CMK (cell line): ENCODE data around the gene RDH13.
"Not testable (repeated sequence)": the region's sequence is repeated elsewhere in the genome, so short reads cannot be mapped to it uniquely, and the experiment has no call there.

Experiments
- DNase-seq: peaks from one replicate; pipeline ENCODE4 v3.0.0-alpha.2; 2010; ENCODE audit warnings: low read depth

Gene RDH13

DNA sequence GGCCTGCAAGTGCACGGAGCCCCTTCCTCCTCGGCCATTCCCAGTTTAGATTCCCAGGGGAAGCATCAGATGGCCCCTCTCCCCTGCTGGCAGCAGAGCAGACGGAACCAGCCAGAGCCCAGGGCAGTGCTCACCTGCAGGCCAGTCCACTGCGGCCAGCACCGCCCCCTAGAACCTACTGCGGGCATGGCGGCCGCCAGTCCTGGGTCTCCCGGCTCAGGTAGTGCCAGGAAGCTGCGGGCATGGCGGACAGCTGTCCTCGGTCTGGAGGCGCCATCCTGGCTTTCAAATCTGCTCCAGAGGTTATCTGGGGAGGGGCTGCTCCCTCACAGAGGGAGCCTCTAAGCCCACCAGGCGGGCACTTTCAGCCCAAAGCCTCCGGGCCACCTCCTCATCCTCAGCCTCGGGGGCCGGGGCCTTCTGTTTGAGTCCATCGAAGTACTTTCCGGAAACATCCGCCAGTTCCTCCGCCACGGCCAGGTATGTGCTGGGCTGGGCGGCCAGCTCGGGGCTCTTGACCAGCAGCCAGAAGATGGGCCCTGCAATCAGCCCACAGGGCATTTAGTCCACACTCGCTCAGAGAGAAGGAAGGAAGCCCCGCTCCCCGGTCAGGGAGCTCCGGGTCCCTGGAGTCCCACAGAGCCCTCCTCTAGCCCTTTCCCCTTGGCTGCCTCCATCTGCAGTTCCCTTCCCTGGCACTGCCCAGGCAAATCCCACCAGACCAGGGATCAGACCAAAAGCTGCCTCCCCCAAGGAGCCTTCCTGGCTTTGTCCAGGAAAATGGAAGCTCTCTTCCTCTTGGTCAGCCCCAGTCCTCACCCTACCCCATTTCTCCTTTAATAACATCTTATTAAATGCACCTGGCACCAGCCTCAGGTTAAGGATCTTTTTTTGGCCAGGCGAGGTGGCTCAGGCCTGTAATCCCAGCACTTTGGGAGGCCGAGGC lies 17.9 kb downstream of the RDH13 start:
- no peak for DNase-seq

DNA sequence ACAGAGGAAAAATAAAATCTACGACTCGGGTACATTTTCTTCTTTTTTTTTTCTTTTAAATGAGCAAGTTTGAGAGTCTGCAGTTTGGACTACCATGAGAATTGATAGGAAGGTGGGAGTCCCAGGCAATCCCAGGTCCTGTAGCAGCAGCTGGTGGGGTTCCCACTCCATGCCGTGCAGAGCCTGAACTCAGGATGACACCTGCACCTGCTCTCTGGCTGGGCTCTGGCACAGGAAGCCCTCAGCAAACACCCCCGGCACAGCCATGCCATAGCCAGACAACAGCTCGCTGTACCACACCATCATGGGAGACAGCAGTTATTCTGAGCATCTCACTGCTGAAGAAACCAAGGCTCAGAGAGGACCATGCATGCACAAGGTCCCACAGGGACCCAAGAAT lies 18.7 kb downstream of the RDH13 start:
- DNase-seq: no peak

DNA sequence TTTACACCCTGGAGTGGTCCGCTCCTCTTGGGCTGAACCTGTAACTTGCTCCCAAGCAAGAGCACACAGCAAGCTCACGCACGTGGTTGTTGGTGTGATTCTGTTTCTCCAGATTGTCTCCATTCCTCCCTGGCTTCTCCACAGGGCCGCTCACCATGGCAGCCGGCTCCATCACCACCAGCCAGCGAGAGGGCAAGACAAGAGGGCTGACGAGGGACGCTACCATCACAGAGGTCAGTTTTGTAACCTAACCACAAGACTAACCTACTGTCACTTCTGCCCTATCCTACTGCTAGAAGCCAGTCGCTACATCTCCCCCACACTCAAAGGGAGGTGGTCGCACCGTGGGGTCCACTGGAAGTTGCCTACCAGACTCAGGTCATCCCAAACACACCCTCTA lies 20.3 kb downstream of the RDH13 start:
- no peak for DNase-seq

DNA sequence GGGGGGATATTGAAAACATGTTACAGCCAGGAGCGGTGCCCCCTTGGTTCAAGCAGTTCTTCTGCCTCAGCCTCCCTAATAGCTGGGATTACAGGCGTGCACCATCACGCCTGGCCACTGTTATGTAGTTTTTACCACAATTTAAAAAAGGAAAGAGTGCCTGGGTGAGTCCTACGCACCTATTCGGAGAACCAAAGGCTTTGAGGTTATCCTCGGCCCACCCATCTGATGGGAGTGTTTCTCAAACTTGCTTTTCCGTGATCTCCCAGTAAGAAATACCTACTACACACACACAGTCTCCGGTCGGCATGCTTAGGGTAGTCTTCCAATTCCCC lies 20.6 kb downstream of the RDH13 start:
- no peak for DNase-seq

DNA sequence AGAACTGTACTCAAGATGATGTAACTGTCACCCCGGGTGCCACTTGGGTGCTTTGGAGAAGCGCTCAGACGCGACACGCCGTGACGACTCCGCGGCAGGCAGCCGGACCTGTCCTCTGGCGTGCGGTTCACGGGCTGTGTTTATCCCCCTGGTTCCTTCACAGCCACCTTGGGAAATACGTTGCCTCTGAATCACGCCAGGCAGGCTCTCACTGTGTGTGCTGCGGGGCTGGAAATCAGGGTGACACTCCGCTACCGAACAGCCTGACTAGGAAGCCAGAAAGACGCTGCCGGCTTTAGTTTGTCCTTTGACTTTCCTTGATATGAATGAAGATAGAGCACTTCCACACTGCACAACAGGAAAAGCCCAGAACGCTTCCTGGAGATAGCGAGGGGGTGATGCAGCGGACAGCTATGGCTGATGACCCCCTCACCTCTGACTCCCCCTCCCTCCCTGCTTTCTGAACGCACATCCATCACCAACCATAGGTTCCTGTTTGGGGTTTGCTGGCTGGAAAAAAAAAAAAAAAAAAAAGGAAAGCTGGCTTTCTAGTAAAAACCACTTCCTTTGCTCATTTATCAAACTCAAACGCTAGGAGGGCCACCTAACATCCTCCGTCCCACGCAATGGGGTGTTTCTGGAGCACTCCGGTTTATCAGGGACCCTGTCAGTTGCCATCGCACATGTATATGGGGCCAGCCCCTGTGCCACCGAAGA lies 21.2 kb downstream of the RDH13 start:
- peak; percentile 96 for DNase-seq

DNA sequence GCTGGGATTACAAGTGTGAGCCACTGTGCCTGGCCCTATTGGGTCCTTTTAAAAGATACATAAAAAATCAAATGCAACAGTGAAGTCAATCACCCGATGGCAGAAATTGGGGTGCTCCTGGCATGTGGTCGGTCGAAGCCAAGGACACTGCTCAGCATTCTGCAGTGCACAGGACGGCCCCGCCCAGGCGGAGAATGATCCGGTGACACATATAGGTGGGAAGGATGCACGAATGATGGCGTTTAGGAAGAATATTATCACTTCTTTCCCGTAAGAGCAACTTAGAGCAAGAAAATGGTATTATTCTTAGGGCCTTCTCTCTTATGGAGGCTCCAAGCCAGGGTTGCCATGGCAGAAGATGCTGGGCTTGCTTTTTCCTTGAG lies 21.7 kb downstream of the RDH13 start:
- no peak for DNase-seq

DNA sequence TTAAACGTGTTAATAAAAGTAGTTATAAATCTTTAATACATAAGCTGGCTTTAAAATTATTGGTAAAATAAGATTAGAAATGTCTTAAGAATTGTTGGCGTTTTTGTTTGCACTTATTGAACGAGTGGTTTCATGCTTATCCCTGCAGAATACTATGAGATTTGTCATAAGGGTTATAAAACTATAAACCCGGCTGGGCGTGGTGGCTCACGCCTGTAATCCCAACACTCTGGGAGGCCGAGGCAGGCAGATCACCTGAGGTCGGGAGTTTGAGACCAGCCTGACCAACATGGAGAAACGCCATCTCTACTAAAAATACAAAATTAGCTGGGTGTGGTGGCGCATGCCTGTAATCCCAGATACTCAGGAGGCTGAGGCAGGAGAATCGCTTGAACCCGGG lies 22.3 kb downstream of the RDH13 start:
- not testable (repeated sequence) for DNase-seq

DNA sequence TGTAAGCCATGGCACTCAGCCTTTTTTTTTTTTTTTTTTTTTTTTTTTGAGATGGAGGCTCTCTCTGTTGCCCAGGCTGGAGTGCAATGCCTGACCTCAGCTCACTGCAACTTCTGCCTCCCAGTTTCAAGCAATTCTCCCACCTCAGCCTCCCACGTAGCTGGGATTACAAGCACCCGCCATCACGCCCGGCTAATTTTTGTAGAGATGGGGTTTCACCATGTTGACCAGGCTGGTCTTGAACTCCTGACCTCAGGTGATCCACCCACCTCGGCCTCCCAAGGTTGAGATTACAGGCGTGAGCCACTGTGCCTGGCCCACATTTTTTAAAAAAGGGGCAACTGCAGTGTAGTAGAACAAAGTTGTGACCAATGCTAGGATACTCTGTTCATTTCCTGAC lies 25.3 kb downstream of the RDH13 start:
- DNase-seq: not testable (repeated sequence)

DNA sequence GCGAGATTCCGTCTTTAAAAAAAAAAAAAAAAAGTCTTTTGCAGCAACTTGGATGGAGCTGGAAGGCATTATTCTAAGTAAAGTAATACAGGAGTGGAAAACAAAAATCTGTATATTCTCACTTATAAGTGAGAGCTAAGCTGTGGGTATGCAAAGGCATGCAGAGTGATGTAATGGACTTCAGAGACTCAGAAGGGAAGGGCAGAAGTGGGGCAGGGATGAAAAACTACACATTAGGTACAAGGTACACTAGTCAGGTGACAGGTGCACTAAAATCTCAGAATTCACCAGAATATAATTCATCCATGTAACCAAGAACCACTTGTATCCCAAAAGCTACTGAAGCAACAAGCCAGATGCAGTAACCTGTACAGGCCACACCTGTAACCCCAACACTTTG lies 26.9 kb downstream of the RDH13 start:
- DNase-seq: no peak

DNA sequence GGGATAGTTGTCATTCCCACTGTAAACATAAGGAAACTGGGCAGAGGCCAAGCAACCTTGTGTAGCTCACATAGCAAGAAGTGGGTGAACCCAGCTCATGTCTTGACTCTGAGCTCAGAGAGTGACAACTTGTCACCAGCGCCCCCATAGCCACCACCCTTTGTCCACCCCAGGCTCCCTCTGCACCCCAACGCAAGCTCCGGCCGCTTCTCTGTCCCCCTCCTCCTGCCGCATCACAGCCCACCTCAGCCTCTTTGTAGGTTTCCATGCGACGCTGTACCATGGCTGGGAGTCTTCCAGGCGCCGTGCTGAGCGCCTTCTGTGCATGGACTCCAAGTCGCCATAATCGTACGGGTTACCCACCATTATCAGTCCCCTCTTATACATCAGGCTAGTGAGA lies 28.2 kb downstream of the RDH13 start:
- DNase-seq: no peak

DNA sequence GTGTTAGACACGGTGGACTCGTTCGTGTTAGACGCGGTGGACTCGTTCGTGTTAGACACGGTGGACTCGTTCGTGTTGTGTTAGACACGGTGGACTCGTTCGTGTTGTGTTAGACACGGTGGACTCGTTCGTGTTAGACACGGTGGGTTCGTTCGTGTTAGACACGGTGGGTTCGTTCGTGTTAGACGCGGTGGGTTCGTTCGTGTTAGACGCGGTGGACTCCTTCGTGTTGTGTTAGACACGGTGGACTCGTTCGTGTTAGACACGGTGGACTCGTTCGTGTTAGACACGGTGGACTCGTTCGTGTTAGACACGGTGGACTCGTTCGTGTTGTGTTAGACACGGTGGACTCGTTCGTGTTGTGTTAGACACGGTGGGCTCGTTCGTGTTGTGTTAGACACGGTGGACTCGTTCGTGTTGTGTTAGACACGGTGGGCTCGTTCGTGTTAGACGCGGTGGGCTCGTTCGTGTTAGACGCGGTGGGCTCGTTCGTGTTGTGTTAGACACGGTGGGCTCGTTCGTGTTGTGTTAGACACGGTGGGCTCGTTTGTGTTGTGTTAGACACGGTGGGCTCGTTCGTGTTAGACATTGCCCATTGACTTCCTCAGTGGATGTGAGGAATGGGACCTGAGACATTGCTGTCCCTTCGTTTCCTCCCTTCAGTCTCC lies 29.8 kb downstream of the RDH13 start:
- not testable (repeated sequence) for DNase-seq

DNA sequence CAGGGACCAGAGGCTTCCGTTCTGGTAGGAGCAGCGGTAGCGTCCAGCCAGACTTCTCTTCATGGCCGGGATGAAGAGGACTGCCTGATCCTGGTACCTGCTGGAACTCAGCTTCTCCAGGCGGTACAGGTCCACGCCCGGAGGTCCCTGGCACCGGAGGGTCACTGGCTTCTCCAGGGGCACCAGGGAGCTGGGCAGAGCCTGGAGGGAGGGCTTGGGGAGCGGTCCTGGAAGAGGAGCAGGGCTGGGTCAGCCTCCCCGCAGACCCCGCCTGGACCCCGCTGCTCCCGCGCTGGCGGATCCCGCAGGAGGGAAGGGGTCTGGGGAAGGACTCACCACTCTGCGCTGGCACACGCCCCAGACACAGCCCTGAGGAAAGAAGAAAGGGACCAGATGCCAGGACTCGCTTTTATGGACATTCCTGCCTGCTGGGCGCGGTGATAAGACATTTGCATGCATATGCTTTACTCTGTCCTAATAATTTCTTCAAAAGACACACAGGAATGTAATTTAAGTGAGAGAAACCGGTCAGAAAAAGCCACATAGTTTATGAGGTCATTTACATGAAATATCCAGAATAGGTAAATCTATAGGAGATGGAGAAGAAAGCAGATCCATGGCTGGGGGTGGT lies 30.7 kb downstream of the RDH13 start:
- DNase-seq: no peak

DNA sequence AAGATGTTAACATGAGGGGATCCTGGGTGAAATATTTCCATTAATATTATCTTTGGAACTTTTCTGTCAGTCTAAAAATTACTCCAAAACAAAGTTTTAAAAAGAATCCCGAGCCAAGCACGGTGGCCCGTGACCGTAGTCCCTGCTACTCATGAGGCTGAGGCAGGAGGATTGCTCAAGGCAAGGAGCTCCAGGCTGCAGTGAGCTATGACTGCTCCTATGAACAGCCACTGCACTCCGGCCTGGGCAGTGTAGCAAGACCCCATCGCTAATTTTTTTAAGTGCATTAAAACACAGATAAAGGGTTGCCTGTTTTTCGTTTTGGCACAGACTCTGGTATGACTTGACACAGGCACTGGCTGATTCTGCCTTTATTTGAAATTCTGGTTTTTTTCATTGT lies 31.8 kb downstream of the RDH13 start:
- DNase-seq: no peak

DNA sequence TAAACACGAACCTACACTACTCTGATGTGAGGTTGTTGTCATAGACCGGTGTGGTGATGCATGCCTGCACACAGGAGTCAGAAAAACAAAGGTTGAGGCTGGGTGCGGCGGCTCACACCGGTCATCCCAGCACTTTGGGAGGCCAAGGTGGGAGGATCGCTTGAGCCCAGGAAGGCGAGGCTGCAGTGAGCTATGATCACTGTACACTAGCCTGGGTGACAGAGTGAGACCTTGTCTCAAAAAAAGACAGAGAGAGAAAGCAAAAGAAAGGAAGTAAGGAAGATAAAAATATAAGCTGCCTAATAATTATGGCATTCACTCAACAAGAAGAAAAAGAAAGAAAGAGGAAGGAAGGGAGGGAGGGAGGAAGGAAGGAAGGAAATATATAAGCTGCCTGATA lies 34.2 kb downstream of the RDH13 start:
- no peak for DNase-seq

DNA sequence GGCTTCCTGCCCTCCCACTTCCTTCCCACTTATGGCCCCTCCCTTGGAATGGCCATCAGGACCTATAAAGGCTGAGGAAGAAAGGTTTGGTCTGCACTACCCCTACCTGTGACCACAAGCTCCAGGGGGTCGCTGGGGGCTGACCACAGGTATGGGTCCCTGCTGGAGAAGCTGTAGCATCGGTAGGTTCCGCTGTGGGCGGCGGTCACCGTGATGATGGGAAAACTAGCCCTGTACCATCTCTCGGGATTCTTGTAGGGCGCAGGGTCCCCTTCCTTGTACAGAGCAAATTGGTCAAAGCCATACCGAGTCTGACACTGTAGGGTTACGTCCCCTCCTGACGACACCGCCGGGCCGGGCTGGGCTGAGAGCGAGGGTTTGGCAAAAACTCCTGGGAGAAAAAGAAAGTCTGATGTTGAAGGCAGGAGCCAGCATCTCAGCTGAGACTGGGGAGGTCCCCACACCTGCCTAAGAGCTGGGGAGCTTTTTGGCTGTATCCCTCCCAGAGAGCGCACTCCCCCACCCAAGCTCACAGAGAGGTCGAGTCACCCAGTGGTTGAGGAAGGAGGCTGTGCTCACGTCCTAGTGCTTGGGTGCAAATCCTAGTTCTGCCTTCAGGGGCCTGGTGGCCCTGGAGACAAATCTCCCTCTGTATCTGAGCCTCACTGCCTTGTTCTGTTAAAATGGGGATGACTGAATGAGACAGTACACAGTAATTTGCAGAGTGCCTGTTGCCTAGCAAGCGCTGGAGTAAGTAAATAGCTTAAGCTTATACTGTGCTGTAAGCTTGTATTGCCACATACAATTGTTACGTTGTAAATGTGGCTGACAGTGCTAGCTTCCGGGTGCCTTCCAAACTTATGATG lies 35.2 kb downstream of the RDH13 start:
- DNase-seq: peak; percentile 47

DNA sequence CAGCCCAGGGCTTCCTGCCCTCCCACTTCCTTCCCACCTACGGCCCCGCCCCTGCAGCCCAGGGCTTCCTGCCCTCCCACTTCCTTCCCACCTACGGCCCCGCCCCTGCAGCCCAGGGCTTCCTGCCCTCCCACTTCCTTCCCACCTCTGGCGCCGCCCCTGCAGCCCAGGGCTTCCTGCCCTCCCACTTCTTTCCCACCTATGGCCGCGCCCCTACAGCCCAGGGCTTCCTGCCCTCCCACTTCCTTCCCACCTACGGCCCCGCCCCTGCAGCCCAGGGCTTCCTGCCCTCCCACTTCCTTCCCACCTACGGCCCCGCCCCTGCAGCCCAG lies 35.8 kb downstream of the RDH13 start:
- not testable (repeated sequence) for DNase-seq

DNA sequence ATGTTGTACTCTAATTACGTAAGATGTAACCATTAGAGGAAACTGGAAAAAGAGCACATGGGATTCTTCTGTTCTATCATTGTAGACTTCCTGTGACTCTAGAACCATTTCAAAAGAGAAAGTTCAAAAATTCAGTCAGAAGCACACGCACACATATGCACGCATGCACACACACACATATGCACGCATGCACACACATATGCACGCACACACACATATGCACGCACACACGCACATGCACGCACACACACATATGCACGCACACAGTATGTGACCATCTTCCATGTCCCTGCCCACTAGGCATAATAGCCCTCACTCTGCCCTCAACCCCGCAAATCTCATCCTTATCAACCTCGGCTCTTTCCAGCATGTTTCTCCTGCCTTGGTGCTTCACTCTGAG lies 38.8 kb downstream of the RDH13 start:
- no peak for DNase-seq

DNA sequence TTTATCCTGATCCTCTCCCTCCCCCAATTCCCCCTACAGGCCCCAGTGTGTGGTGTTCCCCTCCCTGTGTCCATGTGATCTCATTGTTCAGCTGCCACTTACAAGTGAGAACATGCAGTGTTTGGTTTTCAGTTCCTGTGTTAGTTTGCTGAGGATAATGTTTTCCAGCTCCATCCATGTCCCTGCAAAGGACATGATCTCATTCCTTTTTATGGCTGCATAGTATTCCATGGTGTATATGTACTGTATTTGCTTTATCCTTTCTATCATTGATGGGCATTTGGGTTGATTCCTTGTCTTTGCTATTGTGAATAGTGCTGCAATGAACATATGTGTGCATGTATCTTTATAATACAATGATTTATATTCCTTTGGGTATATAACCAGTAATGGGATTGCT lies 42.6 kb downstream of the RDH13 start:
- DNase-seq: not testable (repeated sequence)

DNA sequence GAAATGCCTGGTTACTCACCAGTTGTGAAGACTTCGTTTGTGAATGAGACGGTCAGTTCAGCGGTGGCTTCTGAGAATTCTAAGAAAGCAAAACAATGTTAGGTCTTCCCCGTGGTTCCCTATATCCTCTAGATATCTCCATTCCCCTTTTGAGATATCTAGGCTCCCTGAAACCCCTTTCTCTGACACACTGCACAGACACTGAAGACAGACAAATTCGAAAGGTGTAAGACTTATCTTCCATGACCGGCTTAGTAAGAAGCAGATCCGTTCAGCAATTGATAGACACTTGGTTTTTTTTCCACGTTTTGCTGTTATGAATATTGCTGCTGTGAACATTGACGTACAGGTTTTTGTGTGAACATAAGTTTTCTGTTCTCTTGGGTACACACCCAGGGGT lies 44.3 kb downstream of the RDH13 start:
- DNase-seq: no peak

DNA sequence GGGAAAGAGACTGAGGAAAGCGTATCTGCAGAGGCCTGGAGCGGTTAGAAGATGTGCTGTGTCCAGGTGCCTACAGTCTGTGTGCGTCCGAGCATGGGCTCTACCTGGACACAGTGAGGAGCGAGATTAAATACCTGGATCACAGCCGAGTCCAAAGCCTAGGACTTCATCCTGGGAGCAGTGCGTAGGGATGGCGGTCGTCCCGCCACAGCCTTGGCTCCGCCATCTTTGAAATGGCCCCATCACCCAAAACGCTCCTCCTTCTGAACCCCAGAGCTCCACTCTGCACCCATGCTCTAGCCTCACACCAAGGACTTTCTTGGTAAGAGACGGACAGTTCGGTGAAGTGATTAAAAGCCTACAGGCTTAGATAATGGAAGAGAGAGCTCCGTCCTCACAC lies 44.7 kb downstream of the RDH13 start:
- DNase-seq: no peak

DNA sequence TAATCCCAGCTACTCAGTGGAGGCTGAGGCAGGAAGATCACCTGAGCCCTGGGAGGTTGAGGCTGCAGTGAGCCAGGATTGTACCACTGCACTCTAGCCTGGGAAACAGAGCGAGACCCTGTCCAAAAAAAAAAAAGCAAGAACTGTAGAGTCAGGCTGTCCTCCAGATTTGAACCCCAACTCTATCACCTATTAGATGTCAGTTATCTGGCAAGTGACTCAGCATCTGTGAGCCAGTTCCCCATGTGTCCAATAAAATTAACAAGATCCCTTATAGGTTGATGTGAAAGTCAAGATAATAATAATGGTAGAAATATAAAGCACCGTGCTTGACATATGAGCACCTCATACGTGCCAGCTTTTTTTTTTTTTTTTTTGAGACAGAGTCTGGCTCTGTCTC lies 46.9 kb downstream of the RDH13 start:
- no peak for DNase-seq

DNA sequence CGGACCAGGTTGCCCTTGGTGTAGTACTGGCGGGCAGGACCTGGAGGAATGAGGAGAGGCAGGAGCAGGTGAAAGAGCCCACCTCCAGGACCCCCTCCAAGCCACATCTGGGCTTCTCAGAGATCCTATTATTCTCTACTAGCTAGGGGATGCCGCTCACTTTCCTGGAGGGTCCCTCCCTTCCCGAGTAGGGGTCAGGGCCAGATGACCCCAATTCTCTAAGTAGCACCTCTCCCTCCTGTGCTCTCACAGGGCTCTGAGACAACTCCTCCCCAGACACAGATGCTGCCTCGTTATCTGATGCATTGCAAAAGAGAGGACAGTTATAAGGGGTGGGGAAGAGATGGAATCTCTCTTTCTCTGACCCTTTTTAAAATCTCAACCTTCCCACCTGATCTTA lies 47.8 kb downstream of the RDH13 start:
- DNase-seq: no peak
